GM19324 (cell line): ENCODE data around the gene CAMK2A.

Experiments
- ATAC-seq: cut with Tn5 transposase; IDR thresholded peaks from one replicate; pipeline ENCODE4 v1.9.1; 2021; ENCODE audit warnings: mild to moderate bottlenecking, moderate library complexity; ENCODE audit not compliant: unreplicated experiment, low FRiP score

CAMK2A gene

DNA sequence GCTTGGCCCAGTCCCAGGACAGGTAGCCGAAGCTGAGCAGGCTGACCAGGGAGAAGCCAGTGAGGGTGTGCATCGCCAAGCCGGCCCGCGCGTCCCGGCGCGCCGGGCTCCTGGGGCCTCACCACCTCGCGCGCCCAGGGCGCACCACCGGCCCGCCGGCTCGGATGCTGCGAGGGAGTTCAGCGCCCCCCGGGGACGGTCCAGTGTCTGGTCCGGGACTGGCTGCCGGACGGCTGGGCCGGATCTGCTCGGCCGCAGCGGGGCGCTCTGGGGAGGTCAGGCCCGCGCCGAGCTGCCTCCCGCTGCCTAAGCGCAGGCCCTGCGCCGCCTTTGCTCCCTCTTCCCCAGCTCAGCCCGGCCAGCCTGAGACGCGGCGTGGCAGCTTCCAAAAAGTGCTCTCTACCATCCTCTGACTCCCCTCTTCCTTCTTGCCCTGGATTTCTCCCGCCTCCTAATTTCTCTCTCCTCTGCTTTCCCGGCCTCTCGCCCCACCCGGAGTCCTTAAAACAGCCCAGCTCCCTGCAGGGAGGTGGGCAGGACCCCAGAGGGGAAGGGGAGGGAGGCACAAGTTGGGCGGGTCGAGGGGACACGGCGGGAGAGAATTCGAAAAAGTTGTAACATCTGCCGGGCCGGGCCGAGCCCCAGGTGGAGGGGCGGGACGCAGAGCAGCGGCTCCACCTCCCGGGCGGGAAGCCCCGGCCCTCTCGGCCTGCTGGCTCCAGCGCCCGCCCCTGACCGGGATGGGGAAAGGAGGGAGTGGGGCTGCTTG lies 12.9 kb upstream of the CAMK2A start, which contains the start of gene ARSI:
TSS of gene ARSI (minus strand) at position 605 of the 769 bp plus-strand sequence. CDS start at position 73, 532 bp downstream.
- no peak for ATAC-seq

- ATAC-seq: no peak
Measured at GRCh38 chr5:150301901-150302300, 12.3 kb upstream of the CAMK2A start.

- ATAC-seq: no peak
Measured at GRCh38 chr5:150301170-150301505, 11.6 kb upstream of the CAMK2A start.

DNA sequence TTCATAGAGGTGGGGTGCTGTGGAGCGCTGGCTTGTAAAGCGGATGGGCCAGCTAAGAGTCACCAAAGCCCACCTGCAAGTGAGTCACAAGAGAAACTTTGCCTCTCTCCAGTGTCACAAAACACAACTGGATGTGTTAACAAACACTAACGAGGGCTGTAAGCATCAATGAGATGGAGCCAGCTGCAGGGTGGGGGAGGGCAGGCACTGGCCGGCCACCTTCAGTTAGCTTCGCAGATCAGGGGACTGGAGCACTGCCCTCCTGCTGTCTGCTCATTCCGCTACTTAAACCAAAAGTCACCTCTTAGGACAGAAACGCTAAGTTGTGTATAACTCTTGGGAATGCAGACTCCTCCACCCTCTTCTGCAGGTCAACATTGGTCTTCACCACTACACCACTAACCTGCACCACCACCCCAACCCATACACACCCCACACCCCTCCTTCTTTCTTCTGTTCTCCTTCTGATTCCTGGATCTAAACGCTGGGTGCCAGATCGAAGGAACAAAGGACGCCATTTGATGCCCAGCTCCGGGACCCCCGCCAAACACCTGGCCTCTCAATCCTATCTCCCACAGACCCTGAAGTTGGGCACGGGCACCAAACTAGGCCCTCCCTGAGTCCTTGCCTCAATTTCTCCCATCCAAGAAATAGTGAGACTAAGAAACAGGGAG lies 11.1 kb upstream of the CAMK2A start:
- ATAC-seq: no peak

DNA sequence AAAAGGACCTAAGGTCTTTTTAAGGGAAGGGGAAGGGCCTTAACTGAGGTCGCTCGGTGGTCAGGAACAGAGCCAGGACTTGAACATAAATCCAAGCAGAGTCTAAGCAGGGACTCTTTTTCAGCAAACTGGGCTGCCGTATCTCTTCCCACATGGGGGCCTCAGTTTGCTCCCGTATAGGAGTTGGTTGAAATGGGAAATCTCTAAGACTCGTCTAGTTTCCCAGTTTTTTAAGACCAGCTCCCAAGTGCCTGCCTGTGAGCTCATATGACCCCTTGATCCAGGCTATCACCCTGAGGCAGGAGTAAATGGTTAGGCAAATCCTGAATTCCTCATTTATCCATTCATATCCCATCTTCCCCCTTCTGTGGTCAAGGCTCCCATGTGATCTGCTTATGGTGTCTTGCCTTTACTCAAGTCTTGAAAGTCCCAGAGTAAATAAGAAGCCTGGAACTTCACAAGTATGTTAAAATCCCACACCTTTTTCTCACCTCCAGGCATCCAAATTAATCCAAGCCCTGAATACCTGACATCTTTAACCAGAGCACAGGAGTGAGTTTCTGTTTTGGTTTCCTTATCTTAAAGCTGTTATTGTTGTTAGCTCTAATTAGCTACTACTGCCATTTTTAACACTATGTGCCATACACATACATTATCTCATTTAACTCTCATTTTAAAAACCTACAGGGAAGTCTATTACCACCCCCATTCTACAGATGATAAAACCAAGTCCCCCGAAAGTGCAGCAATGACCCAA lies 10.2 kb upstream of the CAMK2A start:
- ATAC-seq: no peak

GRCh38 chr5:150298701-150299451 lies 9.3 kb upstream of the CAMK2A start:
- no peak for ATAC-seq

GRCh38 chr5:150297934-150298595 lies 8.5 kb upstream of the CAMK2A start:
- ATAC-seq: no peak

GRCh38 chr5:150297236-150297890 lies 7.8 kb upstream of the CAMK2A start:
- no peak for ATAC-seq

DNA sequence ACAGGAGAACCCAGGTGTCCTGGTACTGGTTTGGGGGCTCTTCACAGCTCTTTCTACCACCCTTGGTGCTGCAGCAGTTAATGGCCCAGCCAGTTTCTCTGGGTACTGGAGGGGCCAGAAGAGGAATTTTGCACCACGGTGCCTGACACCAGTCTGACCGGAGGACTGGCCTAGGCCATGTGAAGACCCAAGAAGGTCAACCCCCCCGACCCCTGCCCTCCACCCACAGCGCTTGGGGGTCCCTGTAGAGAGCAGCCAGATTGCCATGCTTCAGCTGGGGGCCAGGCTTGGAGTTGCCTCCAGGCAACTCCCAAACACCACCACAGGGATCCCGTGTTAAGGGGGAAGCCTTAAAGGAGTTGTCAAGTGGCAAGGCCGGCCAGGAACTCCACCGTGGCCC lies 6.9 kb upstream of the CAMK2A start:
- no peak for ATAC-seq

- ATAC-seq: no peak
Measured at GRCh38 chr5:150295741-150296486, 6.3 kb upstream of the CAMK2A start.

- ATAC-seq: no peak
Measured at GRCh38 chr5:150295172-150295634, 5.6 kb upstream of the CAMK2A start.

- no peak for ATAC-seq
Measured at GRCh38 chr5:150294551-150295071, 5.0 kb upstream of the CAMK2A start.

GRCh38 chr5:150293091-150293941 lies 3.7 kb upstream of the CAMK2A start:
- no peak for ATAC-seq

- no peak for ATAC-seq
Measured at GRCh38 chr5:150291388-150292385, 2.1 kb upstream of the CAMK2A start.

DNA sequence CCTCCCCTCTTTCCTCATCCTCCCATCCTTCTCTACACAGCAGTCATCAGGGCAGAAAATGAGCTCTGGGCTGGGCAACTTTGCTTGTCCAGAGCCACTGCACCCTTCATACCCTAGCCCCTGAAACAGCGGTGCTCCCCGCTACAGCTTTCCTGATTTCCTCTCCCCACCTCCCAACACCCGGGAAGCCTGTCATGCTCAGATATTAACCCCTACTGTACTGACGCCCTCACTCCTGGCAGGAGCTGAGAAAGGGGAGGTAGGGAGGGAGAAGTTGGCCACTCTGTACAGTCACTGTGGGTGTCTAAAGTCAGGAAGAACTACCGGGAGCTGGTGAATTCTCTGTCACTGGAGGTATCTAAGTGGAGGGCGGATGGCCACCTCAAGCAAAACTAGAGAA lies 782 bp downstream of the CAMK2A start:
- ATAC-seq: no peak

DNA sequence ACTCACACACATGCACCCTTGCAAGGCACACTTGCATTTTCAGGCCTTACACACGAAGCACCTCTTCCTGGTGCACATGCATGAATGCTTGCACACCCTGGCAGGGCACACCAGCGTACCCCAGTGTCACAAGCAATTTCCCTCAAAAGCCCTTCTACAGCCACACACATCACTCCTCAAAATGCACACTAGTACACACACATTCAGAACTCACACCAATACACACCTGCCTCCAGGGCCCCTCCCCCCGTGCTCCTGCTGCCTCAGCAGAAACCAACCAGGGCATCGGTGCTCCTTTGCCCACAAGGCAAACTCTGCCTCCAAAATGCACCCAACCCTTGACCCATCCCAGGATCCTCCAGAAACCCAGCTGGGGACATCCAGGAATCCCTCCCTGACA lies 1.2 kb downstream of the CAMK2A start:
- no peak for ATAC-seq

- no peak for ATAC-seq
Measured at GRCh38 chr5:150286820-150287219, 2.8 kb downstream of the CAMK2A start.
